IMR-90 (cell line): ENCODE results near the gene SLC9A5.

Experiments
- CEBPB ChIP-seq: IDR thresholded peaks from 2 replicates; pipeline ENCODE4 v1.6.1; 2012; ENCODE audit warnings: low read depth, low read length, improper control_type of control experiment
- CHD1 ChIP-seq: IDR thresholded peaks from 2 replicates; pipeline ENCODE4 v1.6.1; 2012; ENCODE audit warnings: low read depth, low read length, improper control_type of control experiment
- CTCF ChIP-seq: conservative IDR thresholded peaks from 2 replicates; pipeline ENCODE4 v1.5.1; 2012; ENCODE audit warnings: mild to moderate bottlenecking, low read depth, low read length, improper control_type of control experiment
- FOS ChIP-seq: fragments of 150-350 bp; IDR thresholded peaks from 2 replicates; pipeline ENCODE4 v1.6.1; 2016; ENCODE audit warnings: low read depth, low read length
- MAFK ChIP-seq: IDR thresholded peaks from 2 replicates; pipeline ENCODE4 v1.6.1; 2012; ENCODE audit warnings: low read depth, low read length, improper control_type of control experiment
- MXI1 ChIP-seq: IDR thresholded peaks from 2 replicates; pipeline ENCODE4 v1.6.1; 2012; ENCODE audit warnings: low read depth, mild to moderate bottlenecking, low read length, moderate library complexity, borderline replicate concordance
- POLR2A ChIP-seq: IDR thresholded peaks from 2 replicates; pipeline ENCODE4 v1.6.1; 2012; ENCODE audit warnings: mild to moderate bottlenecking, low read depth, low read length
- RCOR1 ChIP-seq: IDR thresholded peaks from 2 replicates; pipeline ENCODE4 v1.6.1; 2012; ENCODE audit warnings: mild to moderate bottlenecking, low read length, improper control_type of control experiment; ENCODE audit not compliant: insufficient replicate concordance

- TF ChIP-seq CTCF (no peak), MAFK (no peak), RCOR1 (no peak), CHD1 (no peak), CEBPB (no peak), FOS (no peak), POLR2A (no peak), MXI1 (no peak)
Measured at GRCh38 chr16:67256701-67257230, 8.0 kb downstream of the SLC9A5 start.
